Central memory CD8-positive, alpha-beta T cell (primary cell): ENCODE measurements around the gene FASLG.

Source experiments
- ATAC-seq: fragments of 150-1000 bp; cut with Tn5 transposase; replicated peaks from 2 replicates; pipeline ENCODE4 v1.10.0; 2022; ENCODE audit warnings: mild to moderate bottlenecking, moderate FRiP score, moderate number of reproducible peaks; ENCODE audit not compliant: poor library complexity, severe bottlenecking; ENCODE audit errors: extremely low read depth
- DNase-seq, 2 donors: peaks; one replicate each; pipeline ENCODE4 v3.0.0; 2021; ENCODE audit warnings: low spot score in 2 of 2
- H3K27ac Mint-ChIP-seq: one replicate; pipeline ENCODE4 v1.8.0; 2022; ENCODE audit warnings: low read depth, mild to moderate bottlenecking, moderate library complexity, mixed read lengths
- H3K27me3 Mint-ChIP-seq: one replicate; pipeline ENCODE4 v1.8.0; 2022; ENCODE audit warnings: mixed read lengths
- H3K36me3 Mint-ChIP-seq: one replicate; pipeline ENCODE4 v1.8.0; 2022; ENCODE audit warnings: mild to moderate bottlenecking, moderate library complexity, mixed read lengths; ENCODE audit not compliant: insufficient read depth
- H3K4me1 Mint-ChIP-seq: one replicate; pipeline ENCODE4 v1.8.0; 2022; ENCODE audit warnings: mixed read lengths
- H3K4me3 Mint-ChIP-seq: one replicate; pipeline ENCODE4 v1.8.0; 2022; ENCODE audit warnings: mild to moderate bottlenecking, moderate library complexity, mixed read lengths
- H3K9me3 Mint-ChIP-seq: one replicate; pipeline ENCODE4 v1.8.0; 2022; ENCODE audit warnings: mixed read lengths

The FASLG gene

DNA sequence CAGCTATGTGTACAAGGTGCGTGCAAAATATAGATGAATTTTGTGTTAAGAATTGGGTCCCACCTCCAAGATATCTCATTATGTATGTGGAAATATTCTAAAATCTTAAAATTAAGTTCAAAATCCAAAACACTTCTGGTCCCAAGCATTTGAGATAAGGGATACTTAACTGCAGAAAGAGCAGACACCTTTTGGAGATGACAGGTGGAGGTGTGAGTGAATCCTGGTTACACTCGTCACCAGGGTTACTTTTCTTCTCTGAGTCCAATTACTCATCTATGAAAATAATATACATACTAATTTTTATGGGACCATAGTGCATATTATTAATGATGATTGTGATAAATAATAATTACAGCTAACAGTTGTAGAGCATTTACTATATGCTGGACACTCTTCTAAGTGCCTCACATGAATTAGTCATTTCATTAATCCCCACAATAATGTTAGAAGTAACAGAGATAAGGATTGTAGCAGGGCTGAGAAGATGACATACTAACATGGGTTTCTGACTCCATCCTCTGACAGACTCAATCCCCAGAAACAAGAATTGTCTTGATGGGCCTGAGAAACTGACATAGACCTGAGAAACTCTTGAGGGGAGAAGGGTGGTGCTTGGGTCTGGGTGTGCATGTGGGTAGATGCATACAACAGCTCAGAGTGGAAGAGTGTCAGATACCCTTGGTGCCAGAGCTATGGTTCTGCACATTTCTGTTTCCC lies 8.3 kb upstream of the FASLG start:
- Mint-ChIP-seq H3K4me3 (no peak overlapping the region), H3K36me3 (peaks cover 1% of the 10 kb centered on the region), H3K27ac (no peak overlapping the region), H3K4me1 (peaks cover 39% of the 10 kb centered on the region), H3K9me3 (no peaks in the 10 kb centered on the region), H3K27me3 (no peaks in the 10 kb centered on the region)
- DNase-seq, result no peak
- ATAC-seq, result no peak

DNA sequence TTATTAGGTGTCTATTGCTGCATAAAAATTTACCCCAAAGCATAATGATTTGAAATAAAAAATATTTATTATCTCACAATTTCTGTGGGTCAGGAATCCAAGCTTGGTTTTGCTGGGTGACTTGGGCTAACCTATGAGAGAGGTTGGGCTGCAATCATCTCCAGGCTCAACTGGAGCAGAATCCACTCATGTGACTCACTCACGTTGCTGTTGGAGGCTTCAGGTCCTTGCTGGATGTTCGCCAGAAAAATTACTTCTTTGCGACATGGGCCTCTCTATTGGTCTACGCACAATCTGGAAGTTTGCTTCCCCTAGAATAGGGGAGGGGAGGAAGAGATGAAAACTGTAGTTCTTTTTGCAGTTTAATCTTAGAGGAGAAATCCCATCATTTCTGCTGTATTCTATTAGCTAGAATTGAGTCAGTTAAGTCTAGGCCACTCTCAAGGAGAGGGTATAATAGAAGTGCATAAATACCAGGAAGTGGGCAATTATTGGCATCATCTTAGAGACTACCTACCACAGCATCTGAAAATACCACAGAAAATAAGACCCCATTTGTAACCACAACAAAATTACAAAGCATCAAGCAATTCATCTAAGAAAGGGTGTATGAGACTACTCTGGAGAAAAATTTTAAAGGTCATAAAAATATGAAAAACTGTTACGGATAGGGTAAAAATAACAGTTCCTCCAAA lies 5.7 kb upstream of the FASLG start:
- ATAC-seq (no peak), DNase-seq (no peak)
- Mint-ChIP-seq H3K9me3 (no peaks in the 10 kb centered on the region), H3K36me3 (peaks cover 1% of the 10 kb centered on the region), H3K4me1 (peaks cover 23% of the 10 kb centered on the region), H3K27me3 (no peaks in the 10 kb centered on the region), H3K27ac (no peak overlapping the region), H3K4me3 (no peak overlapping the region)

DNA sequence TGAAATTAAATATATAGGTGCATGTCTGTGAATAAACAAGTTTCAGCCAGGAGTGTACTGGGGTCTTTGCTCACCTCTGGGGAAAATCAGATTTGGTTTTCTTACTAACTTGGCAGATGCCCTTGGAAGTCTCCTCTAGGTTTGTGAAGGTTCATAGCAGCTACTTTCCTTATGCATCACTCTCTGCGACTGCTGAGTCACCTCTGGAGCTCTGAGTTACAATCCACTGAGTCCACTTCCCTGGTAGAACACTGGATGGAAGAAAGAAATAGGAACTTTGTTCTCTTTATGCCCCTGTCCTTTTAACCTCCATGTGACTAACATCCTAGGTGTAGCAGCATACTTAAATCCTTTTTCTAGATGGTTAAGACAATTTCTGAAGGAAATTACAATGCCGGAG lies 4.4 kb upstream of the FASLG start:
- ATAC-seq (no peak), DNase-seq (no peak)
- no peaks in the 10 kb centered on the region for H3K27me3 Mint-ChIP-seq
- no peak overlapping the region for H3K4me3 Mint-ChIP-seq
- H3K9me3 Mint-ChIP-seq, result no peaks in the 10 kb centered on the region
- H3K36me3 Mint-ChIP-seq, result peaks cover 6% of the 10 kb centered on the region
- H3K4me1 Mint-ChIP-seq, result peaks cover 28% of the 10 kb centered on the region
- no peak overlapping the region for H3K27ac Mint-ChIP-seq

DNA sequence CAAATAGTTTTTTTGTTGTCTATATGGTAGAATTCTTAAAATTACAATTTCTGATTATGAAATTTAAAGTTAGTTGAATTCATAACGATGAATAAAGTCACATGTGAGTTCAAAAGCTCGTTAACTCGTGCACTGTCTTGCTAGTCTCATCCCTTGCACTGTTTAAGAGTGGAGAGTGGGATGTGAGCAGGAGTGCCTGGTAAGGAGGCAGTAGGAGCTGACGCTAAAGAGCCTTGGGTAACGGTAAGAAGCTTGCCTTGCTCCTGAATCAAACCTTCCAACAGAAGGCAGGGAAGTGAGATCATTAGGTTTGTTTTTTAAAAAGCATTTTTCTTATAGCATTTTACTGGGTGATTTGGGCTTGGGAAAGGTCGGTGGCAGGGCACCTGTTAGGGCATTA lies 2.3 kb upstream of the FASLG start:
- no peak for ATAC-seq
- Mint-ChIP-seq H3K4me3 (no peak overlapping the region), H3K4me1 (peaks cover 45% of the 10 kb centered on the region), H3K27ac (no peak overlapping the region), H3K9me3 (no peaks in the 10 kb centered on the region), H3K27me3 (no peaks in the 10 kb centered on the region), H3K36me3 (peaks cover 8% of the 10 kb centered on the region)
- DNase-seq, result no peak

DNA sequence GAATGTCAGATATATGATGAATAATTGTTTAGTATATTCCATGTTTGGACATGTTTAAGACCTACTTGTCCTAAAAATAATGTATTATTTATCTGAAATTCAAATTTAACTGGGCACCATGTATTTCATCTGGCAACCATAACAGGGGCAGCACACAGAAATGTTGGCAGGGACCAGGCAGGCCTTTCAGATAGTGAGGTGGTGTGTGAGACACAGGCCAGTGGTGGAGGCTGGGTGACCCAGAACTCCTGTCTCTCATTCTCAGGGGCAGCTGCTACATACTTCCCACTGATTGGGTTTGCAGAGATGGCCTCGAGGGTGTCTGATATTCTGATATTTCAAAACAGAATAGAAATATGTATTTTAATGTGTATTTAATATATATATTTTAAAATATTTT lies 1.3 kb upstream of the FASLG start:
- Mint-ChIP-seq H3K27ac (no peak overlapping the region), H3K4me1 (peaks cover 51% of the 10 kb centered on the region), H3K4me3 (no peak overlapping the region), H3K36me3 (peaks cover 10% of the 10 kb centered on the region), H3K9me3 (no peaks in the 10 kb centered on the region), H3K27me3 (no peaks in the 10 kb centered on the region)
- ATAC-seq, result no peak
- no peak for DNase-seq

DNA sequence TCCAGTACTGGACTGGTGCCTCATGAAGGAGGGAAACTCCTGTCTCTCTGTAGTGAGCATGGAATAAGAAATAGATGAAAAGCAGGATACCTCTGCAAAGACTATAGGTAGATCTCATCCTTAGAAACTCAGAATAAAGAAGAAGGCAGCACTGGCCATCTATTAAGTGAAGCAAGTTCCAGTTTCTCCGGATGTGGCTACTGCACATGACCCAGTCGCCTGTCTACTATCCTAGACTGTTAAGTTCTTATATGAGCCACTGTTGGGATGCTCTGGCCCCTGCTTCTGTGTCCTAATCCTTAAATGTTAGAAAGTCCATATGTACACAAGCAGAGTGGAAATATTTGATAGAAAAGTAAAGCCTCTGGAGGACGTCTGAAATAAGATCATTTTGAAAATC lies 2.2 kb downstream of the FASLG start:
- ATAC-seq, result no peak
- H3K27me3 Mint-ChIP-seq, result no peaks in the 10 kb centered on the region
- peaks cover 76% of the 10 kb centered on the region for H3K4me1 Mint-ChIP-seq
- H3K36me3 Mint-ChIP-seq, result peaks cover 36% of the 10 kb centered on the region
- H3K4me3 Mint-ChIP-seq, result peak overlapping the region; percentile 95
- peak overlapping the region; percentile 95 for H3K27ac Mint-ChIP-seq
- no peak for DNase-seq
- no peaks in the 10 kb centered on the region for H3K9me3 Mint-ChIP-seq

DNA sequence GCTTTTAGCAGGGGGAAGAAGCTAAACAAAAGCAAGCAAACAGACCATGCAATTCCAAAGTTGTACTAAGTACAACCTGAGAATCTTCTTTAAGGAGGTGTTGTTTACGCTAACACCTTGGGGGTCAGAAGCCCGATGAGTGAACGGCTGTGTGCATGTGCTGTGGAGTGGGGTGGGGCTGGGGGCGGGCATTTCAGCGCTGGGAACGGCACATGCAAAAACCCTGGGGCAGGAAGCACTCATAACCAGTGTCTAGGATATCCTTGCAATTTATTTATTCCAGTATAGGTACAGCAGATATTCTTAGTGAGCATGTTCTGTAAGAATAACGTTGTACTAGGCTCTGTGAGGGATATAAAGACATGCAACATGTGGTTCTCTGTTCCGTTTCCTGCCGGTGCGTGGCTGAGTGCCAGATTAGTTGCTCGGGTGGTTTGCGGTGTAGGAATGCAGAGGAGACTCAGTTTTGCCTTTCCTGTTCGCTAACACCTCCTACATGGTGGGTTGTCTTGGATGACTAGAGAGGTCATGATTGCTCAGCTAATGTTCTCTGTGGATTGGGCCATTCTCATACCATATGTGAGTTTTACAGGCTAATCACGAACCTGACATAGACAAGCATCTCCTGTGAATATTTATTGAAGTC lies 3.7 kb downstream of the FASLG start:
- H3K9me3 Mint-ChIP-seq, result no peaks in the 10 kb centered on the region
- H3K27ac Mint-ChIP-seq, result peak overlapping the region; percentile 95
- no peaks in the 10 kb centered on the region for H3K27me3 Mint-ChIP-seq
- H3K4me3 Mint-ChIP-seq, result peak overlapping the region; percentile 95
- ATAC-seq (peak; percentile 82), DNase-seq (peak; percentile 74 to 90)
- peaks cover 83% of the 10 kb centered on the region for H3K4me1 Mint-ChIP-seq
- peaks cover 48% of the 10 kb centered on the region for H3K36me3 Mint-ChIP-seq

DNA sequence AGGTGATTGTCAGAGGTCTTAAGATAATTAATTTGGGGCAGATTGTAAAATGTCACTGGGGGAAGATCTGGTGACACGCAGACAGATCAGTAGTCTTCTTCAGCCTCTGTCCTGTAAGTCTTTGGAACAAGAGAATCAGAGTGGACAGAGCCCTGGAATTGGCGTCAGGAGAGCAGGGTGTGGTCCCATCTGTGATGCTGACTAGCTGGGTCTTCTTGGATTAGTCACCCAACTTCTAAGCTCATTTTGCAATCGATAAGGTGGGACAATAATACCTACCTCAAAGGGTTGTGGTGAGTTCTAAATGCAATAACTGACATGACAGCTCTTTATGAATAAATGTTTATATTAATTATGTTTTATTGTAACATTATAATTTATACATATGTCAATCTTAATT lies 4.8 kb downstream of the FASLG start:
- Mint-ChIP-seq H3K9me3 (no peaks in the 10 kb centered on the region), H3K4me1 (peaks cover 84% of the 10 kb centered on the region), H3K27me3 (no peaks in the 10 kb centered on the region), H3K27ac (peak overlapping the region; percentile 95), H3K36me3 (peaks cover 54% of the 10 kb centered on the region), H3K4me3 (peak overlapping the region; percentile 95)
- no peak for DNase-seq
- no peak for ATAC-seq

DNA sequence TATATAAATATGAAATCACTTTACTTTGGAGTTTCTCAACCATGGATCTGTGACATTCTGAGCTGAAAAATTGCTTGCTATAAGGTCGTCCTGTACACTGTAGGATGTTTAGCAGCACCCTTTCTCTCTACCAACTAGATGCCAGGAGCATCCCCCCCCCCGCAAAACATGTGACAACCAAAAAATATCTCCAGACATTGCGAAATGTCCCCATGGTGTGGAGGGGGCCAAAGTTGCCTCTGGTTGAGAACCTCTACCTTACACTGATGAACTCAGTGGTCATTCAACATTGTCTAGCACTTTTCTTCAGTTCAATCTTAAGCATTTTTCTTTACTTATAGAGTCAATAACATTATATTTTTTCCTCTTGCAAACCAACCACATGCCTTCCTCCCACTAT lies 9.2 kb downstream of the FASLG start:
- Mint-ChIP-seq H3K36me3 (peaks cover 46% of the 10 kb centered on the region), H3K9me3 (no peaks in the 10 kb centered on the region), H3K27me3 (no peaks in the 10 kb centered on the region), H3K27ac (peak overlapping the region; percentile 61), H3K4me3 (no peak overlapping the region), H3K4me1 (peaks cover 83% of the 10 kb centered on the region)
- ATAC-seq, result no peak
- no peak for DNase-seq

DNA sequence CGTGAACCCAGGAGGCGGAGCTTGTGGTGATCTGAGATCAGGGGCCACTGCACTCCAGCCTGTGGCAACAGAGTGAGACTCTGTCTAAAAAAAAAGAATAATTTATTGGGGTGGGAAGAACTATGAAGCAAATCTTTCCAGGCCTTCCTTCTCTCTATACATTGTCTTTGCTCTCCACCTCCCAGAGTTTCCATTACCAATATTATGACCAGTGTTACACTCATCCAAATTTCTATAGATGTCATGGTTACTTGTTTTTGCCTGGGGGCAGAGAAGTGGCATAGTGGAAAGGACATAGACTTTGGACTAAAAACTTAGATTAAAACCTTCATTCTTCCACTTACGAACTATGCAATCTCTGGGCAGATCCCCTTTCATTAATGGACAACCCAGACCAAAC lies 10.1 kb downstream of the FASLG start:
- H3K9me3 Mint-ChIP-seq, result no peaks in the 10 kb centered on the region
- H3K36me3 Mint-ChIP-seq, result peaks cover 41% of the 10 kb centered on the region
- peak overlapping the region; percentile 61 for H3K27ac Mint-ChIP-seq
- ATAC-seq, result no peak
- H3K4me1 Mint-ChIP-seq, result peaks cover 85% of the 10 kb centered on the region
- no peaks in the 10 kb centered on the region for H3K27me3 Mint-ChIP-seq
- no peak for DNase-seq
- no peak overlapping the region for H3K4me3 Mint-ChIP-seq

DNA sequence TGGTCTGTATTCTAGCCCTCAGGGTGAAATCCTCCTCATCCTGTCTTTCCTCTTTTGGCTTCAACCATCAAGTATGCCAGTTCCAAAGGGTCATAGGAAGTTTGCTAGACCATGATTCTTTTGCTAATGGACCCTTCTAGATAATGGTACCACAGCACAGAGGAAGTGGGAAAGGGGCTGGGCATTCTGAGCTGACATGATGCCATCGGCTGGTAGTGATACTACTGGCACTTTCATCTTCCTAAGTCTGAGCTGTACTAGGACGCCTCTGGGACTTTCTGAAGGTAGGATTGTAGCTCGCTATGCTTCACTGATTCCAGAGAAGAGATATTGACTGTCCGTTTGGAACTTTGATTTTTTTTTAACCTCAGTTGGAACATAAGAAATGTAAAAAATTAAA lies 11.4 kb downstream of the FASLG start:
- Mint-ChIP-seq H3K9me3 (no peaks in the 10 kb centered on the region), H3K27me3 (no peaks in the 10 kb centered on the region), H3K4me3 (peak overlapping the region; percentile 64), H3K4me1 (peaks cover 87% of the 10 kb centered on the region), H3K36me3 (peaks cover 32% of the 10 kb centered on the region), H3K27ac (peak overlapping the region; percentile 68)
- DNase-seq, result no peak
- peak; percentile 44 for ATAC-seq

DNA sequence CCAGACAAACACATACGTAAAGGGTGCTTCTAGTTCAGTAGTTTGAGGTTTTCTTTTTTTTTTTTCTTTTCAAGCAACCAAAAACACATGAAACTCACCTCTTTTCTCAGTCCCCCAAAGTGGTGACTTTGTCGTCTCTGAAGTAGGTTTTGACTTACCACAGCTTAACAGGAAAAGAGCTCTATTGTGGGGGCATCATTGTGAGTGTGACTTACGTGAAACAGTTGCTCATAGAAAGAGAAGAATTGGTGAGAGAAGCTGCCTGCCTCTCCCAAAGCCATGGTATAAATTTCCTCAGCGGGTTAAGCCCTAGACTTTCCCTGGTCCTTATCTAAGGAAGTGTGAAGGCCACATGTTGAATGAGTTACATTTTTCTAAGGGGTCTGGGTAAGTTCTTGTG lies 11.9 kb downstream of the FASLG start:
- peak overlapping the region; percentile 64 for H3K4me3 Mint-ChIP-seq
- peak in 1 of 2 donors; percentile 68 for DNase-seq
- peak overlapping the region; percentile 68 for H3K27ac Mint-ChIP-seq
- peak; percentile 82 for ATAC-seq
- peaks cover 27% of the 10 kb centered on the region for H3K36me3 Mint-ChIP-seq
- H3K27me3 Mint-ChIP-seq, result no peaks in the 10 kb centered on the region
- H3K4me1 Mint-ChIP-seq, result peaks cover 91% of the 10 kb centered on the region
- H3K9me3 Mint-ChIP-seq, result no peaks in the 10 kb centered on the region

DNA sequence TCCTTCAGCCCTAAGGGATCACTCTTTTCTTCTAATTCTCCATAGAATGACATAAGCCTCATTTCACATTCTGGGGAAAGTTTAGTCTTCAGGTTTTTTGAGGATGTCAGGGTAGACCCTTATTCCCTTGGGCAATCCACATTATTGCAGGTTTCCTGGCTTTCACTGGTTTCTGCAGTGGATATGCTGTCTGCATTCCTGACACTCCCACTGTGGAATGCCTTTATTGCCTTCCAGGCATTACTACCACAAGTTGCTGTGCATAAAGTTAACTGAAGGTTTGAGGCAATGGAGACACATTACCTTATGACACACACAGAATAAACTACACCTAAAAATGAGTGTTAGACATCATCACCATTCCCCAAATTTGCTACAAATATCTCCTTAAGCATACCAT lies 12.7 kb downstream of the FASLG start:
- Mint-ChIP-seq H3K4me1 (peaks cover 88% of the 10 kb centered on the region), H3K4me3 (peak overlapping the region; percentile 13), H3K27me3 (no peaks in the 10 kb centered on the region), H3K9me3 (no peaks in the 10 kb centered on the region), H3K27ac (peak overlapping the region; percentile 68), H3K36me3 (peaks cover 20% of the 10 kb centered on the region)
- ATAC-seq (no peak), DNase-seq (no peak)
